Hippocampal formation (tissue), 2 donors: ENCODE data around the gene RASL11A.
A peak's percentile ranks its signal among the peaks of the same experiment; 100 is the strongest.
"Not testable (repeated sequence)": the region's sequence is repeated elsewhere in the genome, so short reads cannot be mapped to it uniquely, and the experiment has no call there.

ENCODE experiments used
- DNase-seq, 2 donors: peaks; one replicate each; lab custom pipeline; 2025; lab: John Stamatoyannopoulos, UW

Gene RASL11A

GRCh38 chr13:27270594-27271520 lies at the start of gene RASL11A:
TSS of gene RASL11A (plus strand) at chr13:27270830. CDS start at chr13:27270945, 115 bp downstream.
- peak; percentile 81 to 86 for DNase-seq

DNA sequence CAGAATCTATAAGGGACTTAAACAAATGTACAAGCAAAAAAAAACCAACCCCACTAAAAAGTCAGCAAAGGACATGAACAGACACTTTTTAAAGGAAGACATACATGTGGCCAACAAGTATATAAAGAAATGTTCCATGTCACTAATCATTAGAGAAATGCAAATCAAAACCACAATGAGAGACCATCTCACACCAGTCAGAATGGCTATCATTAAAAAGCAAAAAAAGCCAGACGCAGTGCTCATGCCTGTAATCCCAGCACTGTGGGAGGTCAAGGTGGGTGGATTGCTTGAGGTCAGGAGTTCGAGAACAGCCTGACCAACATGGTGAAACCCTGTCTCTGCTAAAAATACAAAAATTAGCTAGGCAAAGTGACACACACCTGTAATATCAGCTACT lies 48.5 kb upstream of the RASL11A start:
- DNase-seq, result not testable (repeated sequence)

GRCh38 chr13:27226991-27227390 lies 43.6 kb upstream of the RASL11A start:
- no peak for DNase-seq

GRCh38 chr13:27228131-27228530 lies 42.5 kb upstream of the RASL11A start:
- DNase-seq, result no peak

DNA sequence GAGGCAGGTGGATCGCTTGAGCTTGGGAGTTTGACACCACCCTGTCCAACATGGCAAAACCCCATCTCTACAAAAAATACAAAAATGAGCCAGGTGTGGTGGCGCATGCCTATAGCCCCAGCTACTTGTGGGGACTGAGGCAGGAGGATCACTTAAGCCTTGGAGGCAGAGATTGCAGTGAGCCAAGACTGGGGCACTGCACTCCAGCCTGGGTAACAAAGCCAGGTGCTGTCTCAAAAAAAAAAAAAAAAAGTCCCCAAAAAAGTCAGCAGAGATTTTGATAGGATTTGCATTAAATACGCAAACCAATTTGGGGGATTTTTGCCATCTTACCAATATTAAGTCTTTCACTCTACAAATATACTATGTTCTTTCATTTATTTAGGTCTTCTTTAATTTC lies 41.0 kb upstream of the RASL11A start:
- DNase-seq, result no peak

- no peak for DNase-seq
Measured at GRCh38 chr13:27233964-27234363, 36.7 kb upstream of the RASL11A start.

DNA sequence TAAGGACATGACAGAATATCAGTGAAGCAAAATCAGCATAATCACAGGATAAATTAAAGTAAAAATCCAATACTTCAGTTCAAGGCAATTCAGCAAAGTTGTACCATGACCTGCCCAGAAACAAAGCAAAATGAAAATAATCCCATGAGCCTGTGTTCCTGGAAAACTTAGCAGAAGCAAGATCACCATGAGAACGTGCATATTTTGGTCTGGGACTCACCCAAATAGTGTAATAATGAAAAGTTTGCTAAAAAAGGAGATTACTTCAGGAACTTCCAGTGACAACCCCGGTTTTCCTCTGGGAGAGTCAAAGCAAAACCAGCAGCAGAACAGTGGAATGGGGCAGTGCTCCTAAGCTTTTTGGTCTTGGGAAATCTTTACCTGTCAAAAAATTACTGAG lies 34.2 kb upstream of the RASL11A start:
- DNase-seq, result no peak

DNA sequence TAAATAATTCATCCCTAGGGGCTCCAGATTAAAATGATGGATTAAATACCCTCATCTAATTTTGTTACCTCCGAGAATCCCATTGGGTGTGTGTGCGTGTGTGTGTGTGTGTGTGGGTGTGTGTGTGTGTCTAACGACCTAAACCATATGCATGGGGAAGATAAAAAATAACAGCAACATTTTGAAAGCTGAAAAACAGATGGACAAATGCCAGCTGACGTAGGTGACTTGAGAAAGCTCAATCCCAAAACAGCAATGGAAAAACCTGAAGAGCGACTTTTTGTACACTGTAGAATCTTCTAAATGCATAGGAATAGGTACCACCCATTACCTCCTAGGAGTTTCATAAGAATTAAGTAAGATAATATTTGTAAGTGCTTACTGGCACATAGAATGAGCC lies 27.9 kb upstream of the RASL11A start:
- no peak for DNase-seq

GRCh38 chr13:27245610-27246009 lies 25.0 kb upstream of the RASL11A start:
- DNase-seq, result no peak

GRCh38 chr13:27250833-27251165 lies 19.8 kb upstream of the RASL11A start:
- no peak for DNase-seq

DNA sequence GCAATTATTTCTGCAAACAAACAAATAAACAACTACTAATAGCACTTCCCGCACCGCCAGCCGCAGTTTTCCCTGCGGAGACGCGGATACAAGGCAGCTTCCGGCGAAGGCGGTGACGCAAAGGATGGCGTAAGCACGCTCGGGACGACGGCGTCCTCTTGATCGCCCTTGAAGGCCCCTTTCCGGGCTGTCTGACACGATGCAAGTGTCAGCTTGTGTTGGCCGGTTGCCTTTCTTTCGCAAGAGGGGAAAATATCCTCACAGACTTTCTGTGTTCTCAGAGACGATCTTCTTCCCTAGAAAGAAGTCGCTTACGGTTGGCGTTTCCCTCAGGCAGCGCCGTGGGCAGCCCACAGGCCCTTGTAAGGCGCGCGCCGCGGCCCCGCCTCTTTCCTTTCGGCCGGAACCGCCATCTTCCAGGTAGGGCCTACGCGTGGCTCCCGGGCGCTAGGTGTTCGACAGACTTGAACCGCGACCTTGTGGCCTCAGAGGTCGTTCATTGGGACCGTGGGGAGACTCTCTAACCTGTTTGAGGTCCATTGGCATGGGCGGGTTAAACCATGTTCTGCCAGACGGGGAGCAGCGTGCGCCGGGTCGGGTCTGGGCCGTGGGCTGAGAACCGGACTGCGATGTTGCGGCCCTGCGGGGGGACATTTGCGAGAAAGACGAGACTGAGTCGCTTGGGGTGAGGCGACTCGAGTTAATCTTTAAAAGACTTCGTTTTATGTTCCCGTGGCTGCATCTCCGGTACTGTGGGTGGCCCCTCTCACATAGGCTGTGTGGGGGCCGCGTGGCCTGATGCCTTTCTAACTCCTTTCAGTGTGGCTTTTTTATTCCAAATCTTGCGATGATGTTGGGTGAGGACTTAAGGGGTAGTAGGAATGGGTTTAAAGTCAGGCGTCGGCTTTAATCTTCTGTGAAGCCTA lies 19.2 kb upstream of the RASL11A start, which contains the start of gene RPL21:
TSS of gene RPL21 (plus strand) at position 393 of the 926 bp plus-strand sequence. CDS start 2,219 bp downstream, outside the sequence.
- DNase-seq, result peak; percentile 91 to 93

DNA sequence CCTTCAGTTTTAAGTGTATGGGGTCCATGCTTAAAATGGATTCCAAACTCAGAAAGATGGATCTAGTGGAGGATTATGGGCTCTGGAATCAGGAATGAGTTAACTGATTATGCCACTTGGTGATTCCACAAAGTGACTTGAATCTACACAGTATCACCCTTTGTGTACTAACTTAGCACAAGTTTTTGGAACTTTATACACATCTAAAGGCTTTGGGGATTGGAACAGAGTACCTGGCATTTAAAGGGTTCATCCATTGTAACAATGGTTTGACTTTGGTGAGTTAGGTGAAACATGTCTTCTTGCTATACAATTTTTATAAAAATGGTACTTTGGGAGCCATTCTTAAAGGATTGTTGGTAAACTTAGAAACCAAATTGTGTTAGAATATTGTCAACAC lies 18.2 kb upstream of the RASL11A start:
- DNase-seq, result no peak

DNA sequence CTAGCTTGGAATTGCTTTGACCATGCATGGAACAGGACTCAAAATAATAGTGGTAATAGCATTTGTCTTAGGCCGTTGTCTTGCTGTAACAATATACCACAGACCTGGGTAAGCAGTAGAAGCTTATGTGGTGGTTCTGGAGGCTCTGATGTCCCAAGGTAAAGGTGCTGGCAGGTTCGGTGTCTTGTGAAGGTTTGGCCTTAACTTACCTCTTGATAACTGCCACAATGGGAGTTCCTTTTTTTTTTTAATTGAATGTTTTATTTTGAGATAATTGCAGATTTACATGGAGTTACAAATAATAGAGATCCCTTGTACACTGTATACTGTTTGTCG lies 13.4 kb upstream of the RASL11A start:
- DNase-seq, result no peak

GRCh38 chr13:27257648-27258253 lies 12.9 kb upstream of the RASL11A start:
- DNase-seq, result no peak

DNA sequence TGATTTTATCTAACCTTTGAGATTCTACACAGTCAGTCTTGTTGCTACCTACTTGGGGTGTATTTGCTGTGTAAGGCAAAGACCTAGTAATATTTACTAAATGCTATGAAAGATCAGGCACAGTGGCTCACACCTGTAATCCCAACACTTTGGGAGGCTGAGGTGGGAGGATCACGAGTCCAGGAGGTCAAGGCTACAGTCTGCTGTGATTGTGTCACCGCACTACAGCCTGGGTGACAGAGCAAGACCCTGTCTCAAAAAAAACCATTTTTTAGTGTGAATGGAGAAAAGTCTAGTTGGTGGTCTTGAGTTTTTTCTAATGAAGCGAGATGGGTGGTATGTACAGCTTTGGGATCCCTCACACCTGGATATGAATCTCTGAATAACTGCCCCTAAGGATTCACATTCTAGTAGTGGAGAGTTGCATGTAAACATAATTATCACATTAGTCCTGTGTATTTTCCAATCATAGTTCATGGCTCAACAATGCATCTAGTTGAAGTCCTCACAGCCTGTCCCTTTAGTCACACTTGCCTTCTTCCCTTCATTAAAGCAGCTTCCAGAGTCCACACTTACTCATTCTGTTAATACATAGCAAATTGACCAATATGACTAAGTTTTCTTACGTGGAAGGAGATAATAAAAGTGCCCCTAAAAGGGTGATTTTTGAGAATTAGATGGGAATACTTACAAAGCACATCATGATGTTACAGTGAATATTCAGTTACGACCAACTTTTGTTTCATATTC lies 11.8 kb upstream of the RASL11A start:
- no peak for DNase-seq

GRCh38 chr13:27259831-27260230 lies 10.8 kb upstream of the RASL11A start:
- no peak for DNase-seq

DNA sequence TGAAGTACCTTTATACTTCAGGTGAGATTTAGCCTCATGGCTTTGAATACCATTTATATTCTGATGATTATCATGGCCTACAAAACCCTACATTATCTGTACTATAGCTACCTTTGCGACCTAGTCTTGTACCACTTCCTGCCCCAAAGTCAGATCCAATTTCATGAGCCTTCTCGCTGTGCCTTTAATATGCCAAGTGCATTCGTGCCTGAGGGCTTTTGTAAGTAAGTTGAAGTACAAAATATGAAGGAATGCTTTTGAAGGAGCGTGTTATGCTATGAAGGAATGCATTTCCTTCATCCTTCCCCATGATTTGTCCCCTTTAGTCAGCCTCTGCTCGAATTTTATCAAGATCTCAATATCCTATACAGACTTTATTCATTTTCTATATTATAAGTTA lies 9.2 kb upstream of the RASL11A start:
- DNase-seq, result no peak

- DNase-seq, result no peak
Measured at GRCh38 chr13:27263438-27263837, 7.2 kb upstream of the RASL11A start.

DNA sequence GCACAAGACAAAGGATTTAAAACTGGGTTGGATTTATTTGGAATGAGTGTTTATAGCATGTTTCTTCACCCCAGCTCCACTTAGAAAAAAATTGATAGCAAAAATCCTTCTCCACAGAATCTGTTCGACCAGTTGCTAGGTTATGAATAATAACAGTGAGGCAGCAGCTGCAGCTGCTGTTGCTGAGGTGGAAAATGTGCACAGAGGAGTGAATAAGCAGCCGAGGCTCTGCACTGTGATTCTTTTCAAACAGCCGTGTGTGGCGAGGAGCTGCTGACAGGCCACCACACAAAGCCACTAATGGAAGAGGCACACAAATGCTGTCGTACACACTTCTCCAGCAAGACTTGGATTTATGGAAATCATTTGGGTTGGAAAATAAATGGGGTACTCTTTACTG lies 6.4 kb upstream of the RASL11A start:
- peak in 1 of 2 donors; percentile 13 for DNase-seq

GRCh38 chr13:27264648-27265047 lies 6.0 kb upstream of the RASL11A start:
- no peak for DNase-seq

- DNase-seq, result no peak
Measured at GRCh38 chr13:27266917-27267316, 3.7 kb upstream of the RASL11A start.

DNA sequence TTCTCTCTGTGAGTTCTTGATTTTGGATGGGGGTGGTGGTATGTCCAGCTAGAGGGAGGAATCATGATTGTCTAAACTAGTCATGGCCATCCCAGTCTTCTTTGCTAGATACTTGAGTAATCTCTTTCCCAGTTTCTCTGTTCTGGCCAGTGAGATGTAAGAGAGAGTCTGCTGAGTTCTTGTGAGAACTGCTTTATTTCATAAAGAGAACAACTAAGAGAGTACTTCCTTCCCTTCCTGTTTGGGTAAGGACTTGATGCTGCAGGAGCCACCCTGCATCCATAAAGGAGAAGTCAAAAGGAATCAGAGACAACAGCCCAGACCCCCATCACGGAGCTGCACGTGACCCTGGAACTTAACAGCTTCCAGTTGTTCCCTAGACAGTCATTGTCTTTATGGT lies 3.0 kb upstream of the RASL11A start:
- no peak for DNase-seq
